Stimulated activated CD4-positive, alpha-beta T cell treated with anti-CD3 and anti-CD28 coated beads, Interleukin-1b, Interleukin-23, amount 100 ng/mL, for 48 hours (primary cell): ENCODE results near the gene FAM120A.

Experiments
- DNase-seq: peaks from one replicate; pipeline ENCODE4 v3.0.0-alpha.2; 2020

The FAM120A gene

GRCh38 chr9:93597871-93598646 is 146.6 kb downstream of the FAM120A start:
- DNase-seq, result no peak

GRCh38 chr9:93598647-93599241 is 147.3 kb downstream of the FAM120A start:
- DNase-seq, result no peak

DNA sequence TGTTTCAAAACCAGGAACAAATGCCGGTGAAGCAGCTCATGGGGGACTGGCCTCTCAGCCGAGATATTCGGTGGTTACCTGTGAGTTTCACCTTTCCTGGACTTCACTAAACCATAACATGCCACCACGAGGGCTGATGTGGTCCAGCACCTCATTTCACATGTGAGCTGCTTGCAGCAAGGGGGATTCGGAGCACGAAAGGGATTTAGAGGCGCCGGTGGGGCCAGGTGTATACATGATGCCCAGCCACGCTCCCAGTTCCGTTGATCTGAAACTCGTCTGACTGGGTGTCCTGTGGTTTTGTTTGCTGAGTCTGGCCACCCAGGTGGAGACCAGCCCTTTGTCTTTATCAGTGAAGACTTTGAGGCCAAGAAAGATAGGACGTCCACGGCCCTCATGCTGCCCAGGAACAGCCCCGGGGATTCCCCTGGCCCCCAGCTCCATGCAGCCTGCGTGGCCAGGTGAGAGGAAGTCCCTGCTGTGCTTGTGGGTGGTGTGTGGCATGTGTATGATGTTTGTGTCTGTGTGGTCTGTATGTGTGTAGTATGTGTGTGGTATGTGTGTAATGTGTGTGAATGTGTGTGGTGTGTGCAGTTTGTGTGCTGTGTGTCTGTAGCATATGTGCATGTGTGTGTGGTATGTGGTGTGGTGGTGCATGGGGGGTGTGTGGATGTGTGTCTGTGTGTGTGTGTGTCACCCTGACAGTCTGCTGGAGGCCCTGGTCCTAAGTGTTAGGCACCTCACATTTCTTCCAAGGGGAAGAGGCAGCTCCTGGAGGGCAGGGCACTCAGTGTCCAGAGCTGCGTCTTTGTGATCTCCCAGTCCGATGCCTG is 148.3 kb downstream of the FAM120A start:
- no peak for DNase-seq

GRCh38 chr9:93600504-93600903 is 149.0 kb downstream of the FAM120A start:
- no peak for DNase-seq

DNA sequence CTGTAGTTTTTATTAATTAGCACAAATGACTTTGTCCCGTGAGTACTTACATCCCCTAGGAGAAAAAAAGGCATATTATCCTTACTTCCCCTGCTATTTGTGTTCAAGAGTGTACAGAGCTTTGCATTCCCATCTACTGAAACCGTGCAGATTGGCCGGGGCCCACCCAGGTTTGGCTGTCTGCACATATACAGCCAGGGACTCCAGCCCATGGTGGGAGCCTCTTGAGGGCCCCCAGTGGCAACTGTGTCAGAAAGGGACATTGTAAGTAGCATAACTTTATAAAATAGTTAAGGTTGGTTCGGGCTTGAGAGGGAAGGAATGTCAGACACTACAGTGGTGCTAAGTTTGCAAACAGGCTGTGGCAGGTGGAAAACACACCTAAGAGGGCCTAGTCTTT is 149.6 kb downstream of the FAM120A start:
- DNase-seq, result no peak

DNA sequence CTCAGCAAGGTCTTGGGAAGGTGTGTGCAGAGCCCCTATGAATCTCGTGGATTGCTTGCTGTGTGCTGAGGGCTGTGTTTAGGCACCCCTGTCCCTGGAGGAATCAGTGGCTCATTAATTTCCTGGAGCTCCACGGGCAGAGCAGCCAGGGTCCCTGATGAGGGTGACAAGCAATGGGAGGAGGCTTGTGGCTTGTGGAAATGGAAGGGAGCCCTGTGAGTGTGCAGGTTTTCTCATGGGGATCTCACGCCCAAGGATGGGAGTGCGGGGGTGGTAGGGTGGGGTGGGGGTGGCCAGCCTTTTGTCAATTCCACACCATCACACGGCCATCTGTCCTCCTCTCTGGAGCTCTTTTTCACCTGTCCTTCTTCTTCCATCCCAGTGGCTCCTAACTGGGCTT is 150.2 kb downstream of the FAM120A start:
- no peak for DNase-seq

GRCh38 chr9:93603011-93603410 is 151.5 kb downstream of the FAM120A start:
- DNase-seq, result no peak

DNA sequence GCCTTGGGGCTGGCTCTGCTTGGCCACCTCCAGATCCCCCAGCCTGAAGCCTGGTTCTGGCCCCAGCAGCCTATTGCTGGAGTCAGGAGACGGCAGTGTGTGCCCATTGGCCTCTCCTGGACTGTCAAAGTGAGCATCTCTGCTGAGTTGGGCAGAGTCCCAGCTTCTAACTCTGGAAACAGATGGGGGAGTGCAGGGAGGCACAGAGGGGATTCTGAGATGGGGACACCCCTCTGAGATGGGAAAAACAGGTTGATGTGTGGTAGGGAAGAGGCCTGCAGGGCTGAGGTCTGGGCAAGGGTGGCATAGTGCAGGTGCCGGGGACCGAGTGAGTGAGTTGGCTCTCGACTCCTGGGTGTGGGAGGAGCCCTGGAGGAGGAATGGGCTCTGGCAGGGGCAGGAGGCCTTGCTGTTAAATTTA is 152.4 kb downstream of the FAM120A start:
- no peak for DNase-seq

DNA sequence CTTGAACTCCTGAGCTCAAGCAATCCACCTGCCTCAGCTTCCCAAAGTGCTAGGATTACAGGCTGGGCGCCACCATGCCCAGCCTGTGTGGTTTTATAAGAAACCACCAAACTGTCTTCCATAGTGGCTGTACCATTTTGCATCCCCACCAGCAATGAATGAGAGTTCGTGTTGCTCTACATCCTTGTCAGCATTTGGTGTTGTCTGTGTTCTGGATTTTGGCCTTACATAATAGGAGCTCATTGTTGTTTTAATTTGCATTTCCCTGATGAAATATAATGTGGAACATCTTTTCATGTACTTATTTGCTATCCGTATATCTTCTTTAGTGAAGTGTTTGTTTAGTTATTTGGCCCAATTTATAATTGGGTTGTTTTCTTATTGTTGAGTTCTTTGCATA is 154.7 kb downstream of the FAM120A start:
- DNase-seq, result no peak

DNA sequence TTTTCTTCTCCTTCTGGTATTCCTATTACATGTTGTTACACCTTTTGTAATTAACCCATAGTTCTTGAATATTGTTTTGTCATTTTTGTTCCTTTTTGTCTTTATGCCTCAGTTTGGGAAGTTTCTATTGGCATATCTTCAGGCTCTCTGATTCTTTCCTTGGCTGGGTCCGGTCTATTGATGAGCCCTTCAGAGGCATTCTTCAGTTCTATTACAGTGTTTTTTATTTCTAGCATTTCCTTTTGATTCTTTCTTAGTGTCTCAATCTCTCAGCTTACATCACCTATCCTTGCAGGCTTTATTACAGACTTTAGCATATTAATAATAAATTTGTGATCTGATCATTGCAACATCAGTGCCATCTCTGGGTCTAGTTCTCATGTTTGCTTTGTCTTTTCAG is 158.7 kb downstream of the FAM120A start:
- DNase-seq, result no peak

- DNase-seq, result no peak
Observed at GRCh38 chr9:93612052-93612795, 160.7 kb downstream of the FAM120A start.

GRCh38 chr9:93612796-93613154 is 161.3 kb downstream of the FAM120A start:
- no peak for DNase-seq

- no peak for DNase-seq
Observed at GRCh38 chr9:93613174-93613573, 161.7 kb downstream of the FAM120A start.

GRCh38 chr9:93613791-93614190 is 162.3 kb downstream of the FAM120A start:
- DNase-seq, result no peak

DNA sequence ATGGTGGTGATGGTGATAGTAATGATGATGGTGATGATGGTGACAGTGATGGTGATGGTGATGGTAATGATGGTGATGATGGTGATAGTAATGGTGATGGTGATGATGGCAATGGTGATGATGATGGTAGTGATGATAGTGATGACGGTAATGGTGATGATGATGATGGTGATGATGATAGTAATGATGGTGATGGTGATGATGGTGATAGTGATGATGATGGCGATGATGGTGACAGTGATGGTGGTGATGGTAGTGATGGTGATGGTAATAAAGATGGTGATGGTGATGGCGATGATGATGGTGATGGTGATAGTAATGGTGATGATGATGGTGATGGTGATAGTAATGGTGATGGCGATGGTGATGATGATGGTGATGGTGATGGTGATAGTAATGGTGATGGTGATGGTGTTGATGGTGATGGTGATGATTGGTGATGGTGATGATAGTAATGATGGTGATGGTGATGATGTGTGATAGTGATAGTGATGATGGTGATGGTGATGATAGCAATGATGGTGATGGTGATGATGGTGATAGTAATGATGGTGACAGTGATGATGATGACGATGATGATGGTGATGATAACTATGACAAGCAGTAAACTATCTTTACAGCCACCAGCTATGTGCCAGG is 163.5 kb downstream of the FAM120A start:
- DNase-seq, result no peak
